Measurements from ENCODE around the gene PEPD.

The PEPD gene

GRCh38 chr19:33392341-33393285, 129.0 kb downstream of the PEPD start:
- DNase-seq: no peak

- no peak for DNase-seq
Measured at GRCh38 chr19:33391631-33392249, 129.9 kb downstream of the PEPD start.

- DNase-seq: no peak
Measured at GRCh38 chr19:33390908-33391630, 130.5 kb downstream of the PEPD start.

DNA sequence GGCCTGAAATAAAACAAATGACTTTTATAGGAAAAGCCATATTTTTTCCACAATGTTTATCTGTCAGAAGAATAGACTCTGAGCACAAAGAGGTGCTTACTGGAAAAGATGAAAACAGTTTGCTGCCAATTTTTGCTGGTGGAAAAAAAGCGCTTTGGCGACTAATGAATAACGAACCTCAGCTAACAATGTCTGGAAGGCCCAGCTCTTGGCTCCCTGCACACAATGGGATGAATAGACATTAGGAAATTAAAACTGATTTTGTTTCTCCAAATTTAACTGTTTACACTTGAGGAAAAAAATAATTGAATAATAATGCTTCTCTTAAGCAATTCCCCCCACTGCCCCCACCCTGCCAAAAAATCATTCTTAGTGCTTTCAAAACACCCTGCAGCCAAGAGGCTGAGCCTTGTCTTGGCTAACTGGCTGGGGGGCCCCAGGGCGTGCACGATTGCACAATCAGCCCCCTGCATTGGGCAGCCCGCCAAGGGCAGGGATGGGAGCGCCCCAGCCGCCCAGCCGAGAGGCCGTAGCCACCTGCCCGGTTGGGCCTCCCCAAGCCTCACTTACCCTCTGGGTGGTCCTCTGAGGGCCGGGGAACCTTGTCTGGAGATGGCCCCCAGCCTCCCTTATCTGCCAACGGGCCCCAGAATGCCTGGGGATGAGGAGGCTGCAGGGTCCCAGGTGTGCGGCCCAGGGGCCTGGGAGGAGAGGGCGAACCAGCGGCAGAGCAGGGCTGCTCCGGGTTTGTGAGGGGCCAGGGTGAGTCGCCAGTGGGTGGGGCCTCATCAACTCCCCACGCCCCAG, 131.3 kb downstream of the PEPD start:
- no peak for DNase-seq

- peak; percentile 27 for DNase-seq
Measured at GRCh38 chr19:33389421-33390100, 132.0 kb downstream of the PEPD start.

DNA sequence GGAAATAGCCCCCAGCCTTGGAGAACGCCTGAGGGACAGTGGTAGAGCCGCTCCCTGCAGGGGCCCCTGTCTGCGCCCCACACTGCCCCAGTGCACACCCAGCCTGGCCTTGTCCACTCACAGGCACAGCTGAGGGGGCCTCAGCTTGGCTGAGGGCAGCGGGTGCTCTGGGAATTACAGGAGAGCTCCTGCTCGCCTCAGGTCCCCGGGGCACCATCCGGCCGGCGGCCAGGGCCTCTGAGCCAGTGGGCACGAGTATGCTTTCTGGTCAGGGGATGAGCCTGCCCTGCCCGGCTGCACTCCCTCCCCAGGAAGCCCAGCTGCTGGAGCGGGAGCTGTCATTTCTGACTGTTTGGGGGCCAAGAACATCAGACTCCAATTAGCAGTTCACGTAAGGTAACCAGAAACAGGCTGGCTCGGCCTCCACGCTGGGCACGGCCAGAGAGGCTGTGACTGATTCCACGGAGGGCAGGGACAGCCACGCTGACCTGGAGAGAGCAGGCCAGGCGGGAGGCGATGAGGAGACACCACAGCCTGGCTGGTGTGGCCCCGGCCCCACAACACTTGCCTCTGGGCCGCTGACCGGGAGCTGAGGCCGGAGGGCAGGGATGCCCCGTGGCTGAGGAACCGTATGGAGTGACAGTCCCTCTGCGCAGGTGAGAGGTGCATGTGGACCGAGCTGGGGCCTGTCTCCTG, 132.7 kb downstream of the PEPD start:
- DNase-seq: peak; percentile 18

DNA sequence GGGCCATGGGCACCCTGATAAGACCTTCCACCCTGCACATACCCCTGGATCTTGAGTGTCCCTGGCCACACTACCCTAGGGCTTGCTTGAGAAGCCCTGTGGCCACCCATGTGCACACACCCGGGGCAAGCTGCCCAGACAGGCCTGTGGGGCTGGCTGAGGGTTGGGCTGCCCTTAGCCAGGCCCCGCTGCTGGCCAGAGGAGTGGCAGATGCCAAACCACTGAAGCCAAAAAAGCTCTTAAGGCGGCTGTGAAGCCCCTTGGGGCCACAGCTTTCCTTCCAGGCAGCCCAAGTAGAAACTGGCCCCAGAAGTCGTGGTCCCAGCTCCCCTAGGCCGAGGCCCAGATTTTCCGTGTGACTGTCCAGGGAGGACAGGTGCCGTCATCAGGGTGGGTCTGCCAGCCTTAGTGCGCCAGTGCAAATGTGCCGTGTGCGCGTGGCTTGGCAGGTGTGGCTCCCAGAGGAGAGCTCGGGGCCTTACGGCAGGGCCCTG, 133.3 kb downstream of the PEPD start:
- peak; percentile 29 for DNase-seq

- DNase-seq: no peak
Measured at GRCh38 chr19:33387351-33388230, 134.0 kb downstream of the PEPD start.

DNA sequence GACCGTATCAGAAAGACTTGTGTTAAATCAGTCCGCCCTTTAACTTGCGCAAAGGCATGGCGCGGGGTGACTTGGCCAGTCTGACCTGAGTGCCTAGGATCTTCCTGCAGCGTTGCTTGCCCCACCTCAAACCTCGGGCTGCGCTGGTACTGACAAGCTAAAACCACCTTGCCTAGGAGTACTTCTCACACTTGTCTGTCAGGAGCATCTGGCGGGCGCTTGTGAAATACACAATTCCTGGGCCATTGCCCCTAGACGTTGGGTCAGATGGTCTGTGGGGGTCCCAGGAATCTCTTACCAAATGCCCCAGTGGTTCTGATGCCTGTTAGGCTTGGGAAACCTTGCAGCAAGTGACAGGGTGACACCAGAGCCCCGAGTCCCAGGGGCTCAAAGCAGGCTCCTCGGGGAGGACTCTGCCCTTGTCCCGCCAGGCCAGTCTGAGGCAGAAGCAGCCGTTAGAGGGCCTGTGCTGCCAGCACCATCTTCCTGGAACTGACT, 135.2 kb downstream of the PEPD start:
- no peak for DNase-seq

DNA sequence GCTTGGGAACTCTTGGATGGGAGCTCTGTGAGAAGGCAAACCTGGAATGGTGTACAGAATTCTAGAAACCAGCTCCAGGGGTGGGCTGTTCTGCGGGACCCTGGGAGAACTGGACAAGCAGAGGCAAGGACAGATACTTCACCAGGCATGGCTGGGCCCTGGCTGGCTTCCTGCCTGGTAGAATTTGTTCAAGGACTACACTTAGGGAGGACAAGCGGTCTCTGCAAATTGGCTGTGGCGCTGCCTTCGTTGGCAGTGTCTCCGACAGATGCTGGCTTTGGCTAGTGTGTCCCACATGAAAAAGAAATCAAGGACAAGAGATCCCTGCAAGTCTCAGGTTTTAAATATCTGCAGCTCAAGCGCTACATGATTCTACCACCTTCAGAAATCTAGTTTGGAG, 135.6 kb downstream of the PEPD start:
- DNase-seq: no peak

- DNase-seq: no peak
Measured at GRCh38 chr19:33384983-33385382, 136.6 kb downstream of the PEPD start.

DNA sequence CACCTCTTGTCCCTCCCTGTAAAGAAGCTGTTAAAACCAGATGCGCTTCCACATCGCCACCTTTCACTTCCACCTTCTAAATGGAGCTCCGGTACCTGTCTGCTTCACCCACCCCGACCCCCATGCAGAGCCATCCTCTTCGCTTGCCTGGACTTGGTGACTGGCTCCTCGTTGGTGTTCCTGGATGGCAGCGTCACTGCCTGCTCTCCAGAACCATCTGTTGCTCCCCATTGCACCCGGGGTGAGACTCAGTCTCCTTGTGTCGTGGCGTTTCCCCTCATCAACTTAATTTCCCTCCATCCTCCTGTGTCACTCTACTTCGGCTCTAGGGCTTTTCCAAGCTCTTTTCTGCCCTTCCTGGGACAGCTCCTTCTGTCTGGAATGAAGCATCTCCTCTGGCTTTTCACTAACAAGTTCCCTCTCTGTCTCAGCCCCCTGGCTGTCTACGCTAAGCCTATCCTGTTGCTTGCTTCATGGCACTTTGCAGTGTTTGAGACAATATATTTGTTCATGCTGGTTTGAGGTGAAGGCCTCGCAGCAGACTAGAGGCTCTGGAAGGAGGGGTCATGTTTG, 137.8 kb downstream of the PEPD start:
- DNase-seq: no peak

DNA sequence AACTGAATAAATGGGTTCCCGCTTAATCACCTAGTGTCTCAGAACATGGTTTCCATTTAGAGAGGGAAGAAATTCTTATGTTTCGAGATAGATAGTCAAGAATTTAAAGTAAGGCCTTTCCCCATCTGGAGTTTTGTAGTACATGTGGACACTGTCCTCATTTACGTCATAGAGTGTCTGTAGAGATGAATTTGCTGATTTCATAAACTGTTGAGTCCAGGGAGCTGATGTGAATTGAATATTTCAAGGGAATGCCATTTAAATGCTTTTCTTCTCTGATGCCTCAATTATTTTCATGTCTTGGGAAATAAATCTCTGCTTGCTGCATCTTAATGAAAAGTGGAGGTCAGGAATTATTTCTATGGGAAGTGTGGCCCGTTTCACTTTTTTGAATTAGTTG, 138.6 kb downstream of the PEPD start:
- DNase-seq: no peak

DNA sequence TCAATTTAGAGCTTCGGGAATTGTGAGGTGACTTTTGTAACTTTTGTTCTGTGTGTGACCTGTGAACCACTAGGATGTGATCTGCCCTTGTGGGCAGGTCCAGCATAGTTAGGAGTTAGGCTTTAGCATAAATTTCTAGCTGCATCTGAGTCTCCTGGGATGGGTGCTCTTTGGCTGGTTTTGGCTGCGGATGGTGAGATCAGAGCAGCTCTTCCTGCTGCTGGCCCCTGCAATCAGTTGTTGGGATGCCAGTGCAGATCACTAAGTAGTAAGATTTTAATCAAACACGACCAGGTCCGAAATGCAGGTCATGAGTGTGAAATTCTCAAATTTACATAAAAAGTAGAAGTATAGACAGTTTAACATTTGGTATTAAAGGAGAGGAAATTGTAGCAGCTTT, 139.6 kb downstream of the PEPD start:
- no peak for DNase-seq

- no peak for DNase-seq
Measured at GRCh38 chr19:33381101-33381500, 140.5 kb downstream of the PEPD start.

- DNase-seq: no peak
Measured at GRCh38 chr19:33379151-33379829, 142.3 kb downstream of the PEPD start.

DNA sequence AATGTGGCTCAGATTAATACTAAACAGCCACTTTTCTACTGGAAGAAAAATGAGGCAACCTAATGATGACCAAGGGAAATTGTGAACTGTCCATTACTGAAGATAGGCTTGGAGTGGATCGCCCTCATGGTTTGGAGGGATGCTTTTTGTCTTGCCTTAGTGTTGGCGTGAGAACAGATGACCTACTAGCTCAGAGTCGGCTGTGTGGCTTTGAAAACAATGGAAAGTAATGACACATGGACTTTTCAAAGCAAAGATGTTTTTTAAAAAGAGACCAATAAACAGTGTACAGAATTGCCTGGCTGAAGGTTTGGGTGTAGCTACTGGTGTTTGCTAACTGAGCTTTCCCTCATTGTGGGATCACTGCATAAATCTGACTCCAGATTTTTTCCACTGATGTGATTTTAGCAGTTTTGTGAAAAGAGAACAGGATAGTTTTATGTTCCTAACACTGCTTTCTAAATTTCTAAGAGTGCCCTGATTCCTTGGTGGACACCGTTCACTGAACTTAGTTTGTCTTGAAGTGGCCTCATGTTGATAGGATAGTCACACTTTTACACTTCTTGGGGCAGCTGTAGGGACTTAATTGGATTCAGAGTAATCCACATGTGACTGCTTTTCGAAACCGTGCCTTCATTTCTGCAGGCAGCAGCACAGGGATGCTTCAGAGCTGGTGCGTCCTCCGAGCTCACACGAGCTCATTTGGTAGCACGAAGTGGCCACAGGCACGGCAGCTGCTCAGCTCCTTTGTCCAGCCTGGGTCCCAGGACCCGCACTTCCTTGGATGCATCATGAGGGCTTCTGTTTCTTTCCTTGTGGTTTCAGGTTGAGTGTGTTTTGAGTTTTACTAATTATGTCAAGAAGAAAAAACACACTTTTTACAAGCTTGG, 143.8 kb downstream of the PEPD start:
- no peak for DNase-seq

DNA sequence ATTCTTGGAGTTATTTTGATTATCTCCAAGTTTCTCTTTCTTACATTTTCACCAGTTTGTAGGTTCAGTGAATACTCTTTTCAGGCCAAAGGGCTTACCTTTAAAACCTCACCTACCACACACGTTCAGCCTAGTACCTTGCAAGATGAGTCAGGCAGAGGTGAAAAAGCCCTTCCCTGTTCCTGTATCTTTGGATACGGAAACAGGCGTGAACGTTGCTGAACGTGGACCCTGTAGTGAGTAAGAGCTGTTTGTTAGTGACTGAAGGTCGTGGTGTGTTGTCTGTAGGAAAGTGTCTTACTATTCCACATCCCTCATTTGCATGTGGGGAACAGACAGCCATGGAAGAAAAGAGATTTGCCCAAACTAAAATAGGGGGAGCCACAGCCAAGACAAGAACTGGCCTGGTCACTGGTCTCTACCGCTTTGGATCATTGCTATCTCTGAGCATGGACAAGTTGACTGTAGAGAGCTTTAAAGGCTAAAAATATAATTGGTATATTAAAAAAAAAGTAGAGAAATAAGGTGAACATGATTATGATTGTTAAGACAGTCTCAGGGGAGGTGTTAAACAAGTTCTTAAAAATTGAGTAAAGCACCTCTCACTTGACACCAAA, 144.5 kb downstream of the PEPD start:
- no peak for DNase-seq
